T-helper 1 cell treated with Interleukin-12 subunit alpha and Interleukin-12 subunit beta and Interleukin-4 antibody, amounts not matched to agents 30 μg/mL and 1 μg/mL, for 36 hours (primary cell): ENCODE results near the gene TAS1R3.
A peak's percentile ranks its signal among the peaks of the same experiment; 100 is the strongest.

Experiments used
- H3K27ac Mint-ChIP-seq: one replicate; pipeline ENCODE4 v1.8.0; 2021; ENCODE audit warnings: mild to moderate bottlenecking, mixed read lengths
- H3K27me3 Mint-ChIP-seq: one replicate; pipeline ENCODE4 v1.8.0; 2021; ENCODE audit warnings: low read depth, mixed read lengths
- H3K36me3 Mint-ChIP-seq: one replicate; pipeline ENCODE4 v1.8.0; 2021; ENCODE audit warnings: low read depth, mixed read lengths
- H3K4me1 Mint-ChIP-seq: one replicate; pipeline ENCODE4 v1.8.0; 2021; ENCODE audit warnings: low read depth, mixed read lengths
- H3K4me3 Mint-ChIP-seq: one replicate; pipeline ENCODE4 v1.8.0; 2021; ENCODE audit warnings: mild to moderate bottlenecking, moderate library complexity, mixed read lengths
- H3K9me3 Mint-ChIP-seq: one replicate; pipeline ENCODE4 v1.8.0; 2021; ENCODE audit warnings: mixed read lengths

TAS1R3 gene

GRCh38 chr1:1376551-1377226 is 45.6 kb downstream of the TAS1R3 start:
- H3K4me3 Mint-ChIP-seq = peak overlapping the region; percentile 90
- no peaks in the 10 kb centered on the region for H3K27me3 Mint-ChIP-seq
- peaks cover 3% of the 10 kb centered on the region for H3K4me1 Mint-ChIP-seq
- H3K9me3 Mint-ChIP-seq = no peaks in the 10 kb centered on the region
- H3K36me3 Mint-ChIP-seq = peaks cover 4% of the 10 kb centered on the region
- peak overlapping the region; percentile 94 for H3K27ac Mint-ChIP-seq

GRCh38 chr1:1377540-1378205 is 46.6 kb downstream of the TAS1R3 start:
- Mint-ChIP-seq H3K4me1 (peaks cover 2% of the 10 kb centered on the region), H3K36me3 (peaks cover 6% of the 10 kb centered on the region), H3K27ac (no peak overlapping the region), H3K27me3 (no peaks in the 10 kb centered on the region), H3K9me3 (no peaks in the 10 kb centered on the region), H3K4me3 (no peak overlapping the region)

GRCh38 chr1:1380860-1381259 is 49.8 kb downstream of the TAS1R3 start:
- H3K4me3 Mint-ChIP-seq = no peak overlapping the region
- H3K4me1 Mint-ChIP-seq = no peaks in the 10 kb centered on the region
- no peaks in the 10 kb centered on the region for H3K9me3 Mint-ChIP-seq
- H3K27me3 Mint-ChIP-seq = no peaks in the 10 kb centered on the region
- peaks cover 3% of the 10 kb centered on the region for H3K36me3 Mint-ChIP-seq
- H3K27ac Mint-ChIP-seq = no peak overlapping the region

DNA sequence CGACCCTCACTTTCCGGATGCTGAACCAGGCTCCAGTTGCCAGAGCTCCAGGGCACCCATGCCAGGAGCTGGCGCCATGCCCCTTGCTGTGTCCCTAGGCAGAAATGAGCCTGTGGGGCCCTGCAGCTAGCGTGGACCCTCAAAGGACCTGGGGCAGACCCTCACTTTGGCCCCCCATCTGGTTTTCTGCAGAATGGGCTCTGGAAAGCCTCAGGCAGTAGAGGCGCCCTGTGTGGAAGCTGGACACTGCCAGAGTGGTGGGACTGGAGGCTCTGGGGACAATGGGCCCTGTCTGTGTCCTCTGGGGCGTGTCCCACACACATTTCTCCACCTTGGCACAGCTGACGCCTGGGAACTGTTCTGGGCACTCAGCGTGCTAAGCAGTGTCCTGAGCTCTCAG is 50.2 kb downstream of the TAS1R3 start:
- Mint-ChIP-seq H3K27me3 (no peaks in the 10 kb centered on the region), H3K4me3 (no peak overlapping the region), H3K36me3 (peaks cover 8% of the 10 kb centered on the region), H3K27ac (no peak overlapping the region), H3K9me3 (no peaks in the 10 kb centered on the region), H3K4me1 (no peaks in the 10 kb centered on the region)
